Neural cell (in vitro differentiated cells): ENCODE measurements around the gene ZNF135. TPM values are rescaled to one million over a fixed set of nuclear protein-coding genes. Genes with fewer than 3 reads are reported as not detected.

ENCODE experiments used
- H2AFZ ChIP-seq: fragments of 200-600, 300-800 bp; sonication (generic), shearing (Covaris generic); 2 replicates; pipeline ENCODE4 v1.6.0; 2014; ENCODE audit warnings: low read depth, mild to moderate bottlenecking, antibody characterized with exemption, low read length, moderate library complexity
- H3F3A ChIP-seq: fragments of 200-600 bp; shearing (Covaris generic); 2 replicates; pipeline ENCODE4 v1.6.1; 2016; ENCODE audit warnings: mild to moderate bottlenecking, moderate library complexity, mixed read lengths, antibody characterized with exemption, low read length; ENCODE audit not compliant: insufficient read depth, poor library complexity, severe bottlenecking
- H3K27ac ChIP-seq: fragments of 200-600, 300-800 bp; sonication (generic), shearing (Covaris generic); 2 replicates; pipeline ENCODE4 v1.5.1; 2014; ENCODE audit warnings: mild to moderate bottlenecking, low read length, moderate library complexity
- H3K27me3 ChIP-seq: fragments of 300-800, 200-600 bp; sonication (generic), shearing (Covaris generic); 2 replicates; pipeline ENCODE4 v1.6.0; 2014; ENCODE audit warnings: mild to moderate bottlenecking, low read depth, low read length, moderate library complexity; ENCODE audit not compliant: insufficient read depth
- H3K36me3 ChIP-seq: fragments of 300-800, 200-600 bp; sonication (generic), shearing (Covaris generic); 2 replicates; pipeline ENCODE4 v1.5.1; 2014; ENCODE audit warnings: mild to moderate bottlenecking, antibody characterized with exemption, low read length, moderate library complexity; ENCODE audit not compliant: insufficient read depth
- H3K4me2 ChIP-seq: fragments of 300-800, 200-600 bp; sonication (generic), shearing (Covaris generic); 2 replicates; pipeline ENCODE4 v1.6.0; 2014; ENCODE audit warnings: mild to moderate bottlenecking, low read length
- H3K4me3 ChIP-seq: fragments of 300-800, 200-600 bp; sonication (generic), shearing (Covaris generic); 2 replicates; pipeline ENCODE4 v1.5.1; 2014; ENCODE audit warnings: mild to moderate bottlenecking, low read length, moderate library complexity
- H3K79me2 ChIP-seq: fragments of 200-600 bp; shearing (Covaris generic); replicated peaks from 2 replicates; pipeline ENCODE4 v1.6.0; 2014; ENCODE audit warnings: mild to moderate bottlenecking, low read length, moderate library complexity; ENCODE audit not compliant: insufficient read depth
- H3K9ac ChIP-seq: fragments of 300-800, 200-600 bp; sonication (generic), shearing (Covaris generic); 2 replicates; pipeline ENCODE4 v1.6.1; 2016; ENCODE audit warnings: mild to moderate bottlenecking, low read length, mixed read lengths
- H3K9me2 ChIP-seq: fragments of 200-600 bp; shearing (Covaris generic); 2 replicates; pipeline ENCODE4 v1.6.1; 2016; ENCODE audit warnings: mild to moderate bottlenecking, low read length, mixed read lengths; ENCODE audit not compliant: insufficient read depth
- H3K9me3 ChIP-seq: fragments of 200-600, 300-800 bp; sonication (generic), shearing (Covaris generic); 2 replicates; pipeline ENCODE4 v1.6.1; 2016; ENCODE audit warnings: mild to moderate bottlenecking, mixed run types, low read length, moderate library complexity, mixed read lengths
- H4K20me1 ChIP-seq: fragments of 200-600 bp; shearing (Covaris generic); 2 replicates; pipeline ENCODE4 v1.6.1; 2016; ENCODE audit warnings: mild to moderate bottlenecking, mixed run types; ENCODE audit not compliant: insufficient read depth
- EP300 ChIP-seq: fragments of 450-650 bp; conservative IDR thresholded peaks from 2 replicates; pipeline ENCODE4 v1.6.1; 2014; ENCODE audit warnings: antibody characterized with exemption, mild to moderate bottlenecking, moderate library complexity; ENCODE audit not compliant: poor library complexity, severe bottlenecking
- EZH2 ChIP-seq: fragments of 200-600, 300-800 bp; shearing (Covaris generic), sonication (generic); IDR thresholded peaks from 2 replicates; pipeline ENCODE4 v1.6.1; 2014; ENCODE audit warnings: antibody characterized with exemption, low read length, borderline replicate concordance, mild to moderate bottlenecking; ENCODE audit not compliant: insufficient read depth, poor library complexity, severe bottlenecking
- MXI1 ChIP-seq: fragments of 450-650 bp; conservative IDR thresholded peaks from 2 replicates; pipeline ENCODE4 v1.6.1; 2014; ENCODE audit warnings: antibody characterized with exemption, mild to moderate bottlenecking; ENCODE audit not compliant: poor library complexity, severe bottlenecking
- POLR2AphosphoS5 ChIP-seq: IDR thresholded peaks from 2 replicates; pipeline ENCODE4 v1.6.1; 2012
- RAD21 ChIP-seq: fragments of 450-650 bp; conservative IDR thresholded peaks from 2 replicates; pipeline ENCODE4 v1.6.1; 2014; ENCODE audit warnings: antibody characterized with exemption, mild to moderate bottlenecking, moderate library complexity
- SMC3 ChIP-seq: fragments of 450-650 bp; conservative IDR thresholded peaks from 2 replicates; pipeline ENCODE4 v1.6.1; 2014; ENCODE audit warnings: antibody characterized with exemption, mild to moderate bottlenecking, moderate library complexity; ENCODE audit not compliant: poor library complexity
- TAF1 ChIP-seq: IDR thresholded peaks from 2 replicates; pipeline ENCODE4 v1.6.1; 2012; ENCODE audit warnings: low read depth
- polyA plus RNA-seq: library from polyadenylated mRNA; depleted of rRNA; stranded (reverse); fragments of >200 nt; gene quantifications from 2 replicates; pipeline ENCODE4 v1.2.3, GENCODE V29; 2014
- TF ChIP-seq, protein P1 (sequence below): IDR thresholded peaks from 2 replicates; pipeline ENCODE4 v1.6.1; 2012; ENCODE audit warnings: borderline replicate concordance
- TF ChIP-seq, protein P2 (sequence below): fragments of 450-650 bp; IDR thresholded peaks from 2 replicates; pipeline ENCODE4 v1.5.1; 2014; ENCODE audit warnings: antibody characterized with exemption, mild to moderate bottlenecking, moderate library complexity; ENCODE audit not compliant: poor library complexity, severe bottlenecking

Gene ZNF135
- polyA plus RNA-seq, 1 donor from 2014 or later: 13.7 TPM

- Histone ChIP-seq H4K20me1 (no peaks in the 10 kb centered on the region), H3K27ac (no peak overlapping the region), H3K9me3 (peaks cover 13% of the 10 kb centered on the region), H3K9ac (no peak overlapping the region), H2AFZ (no peak overlapping the region), H3K4me2 (no peak overlapping the region), H3K79me2 (no peaks in the 10 kb centered on the region), H3K9me2 (no peaks in the 10 kb centered on the region), H3K4me3 (no peak overlapping the region), H3F3A (no peaks in the 10 kb centered on the region), H3K27me3 (no peaks in the 10 kb centered on the region), H3K36me3 (no peaks in the 10 kb centered on the region)
- TF ChIP-seq, protein P1, sequence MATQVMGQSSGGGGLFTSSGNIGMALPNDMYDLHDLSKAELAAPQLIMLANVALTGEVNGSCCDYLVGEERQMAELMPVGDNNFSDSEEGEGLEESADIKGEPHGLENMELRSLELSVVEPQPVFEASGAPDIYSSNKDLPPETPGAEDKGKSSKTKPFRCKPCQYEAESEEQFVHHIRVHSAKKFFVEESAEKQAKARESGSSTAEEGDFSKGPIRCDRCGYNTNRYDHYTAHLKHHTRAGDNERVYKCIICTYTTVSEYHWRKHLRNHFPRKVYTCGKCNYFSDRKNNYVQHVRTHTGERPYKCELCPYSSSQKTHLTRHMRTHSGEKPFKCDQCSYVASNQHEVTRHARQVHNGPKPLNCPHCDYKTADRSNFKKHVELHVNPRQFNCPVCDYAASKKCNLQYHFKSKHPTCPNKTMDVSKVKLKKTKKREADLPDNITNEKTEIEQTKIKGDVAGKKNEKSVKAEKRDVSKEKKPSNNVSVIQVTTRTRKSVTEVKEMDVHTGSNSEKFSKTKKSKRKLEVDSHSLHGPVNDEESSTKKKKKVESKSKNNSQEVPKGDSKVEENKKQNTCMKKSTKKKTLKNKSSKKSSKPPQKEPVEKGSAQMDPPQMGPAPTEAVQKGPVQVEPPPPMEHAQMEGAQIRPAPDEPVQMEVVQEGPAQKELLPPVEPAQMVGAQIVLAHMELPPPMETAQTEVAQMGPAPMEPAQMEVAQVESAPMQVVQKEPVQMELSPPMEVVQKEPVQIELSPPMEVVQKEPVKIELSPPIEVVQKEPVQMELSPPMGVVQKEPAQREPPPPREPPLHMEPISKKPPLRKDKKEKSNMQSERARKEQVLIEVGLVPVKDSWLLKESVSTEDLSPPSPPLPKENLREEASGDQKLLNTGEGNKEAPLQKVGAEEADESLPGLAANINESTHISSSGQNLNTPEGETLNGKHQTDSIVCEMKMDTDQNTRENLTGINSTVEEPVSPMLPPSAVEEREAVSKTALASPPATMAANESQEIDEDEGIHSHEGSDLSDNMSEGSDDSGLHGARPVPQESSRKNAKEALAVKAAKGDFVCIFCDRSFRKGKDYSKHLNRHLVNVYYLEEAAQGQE: no peak
- no peak for TF ChIP-seq SMC3
- TF ChIP-seq, protein P2, sequence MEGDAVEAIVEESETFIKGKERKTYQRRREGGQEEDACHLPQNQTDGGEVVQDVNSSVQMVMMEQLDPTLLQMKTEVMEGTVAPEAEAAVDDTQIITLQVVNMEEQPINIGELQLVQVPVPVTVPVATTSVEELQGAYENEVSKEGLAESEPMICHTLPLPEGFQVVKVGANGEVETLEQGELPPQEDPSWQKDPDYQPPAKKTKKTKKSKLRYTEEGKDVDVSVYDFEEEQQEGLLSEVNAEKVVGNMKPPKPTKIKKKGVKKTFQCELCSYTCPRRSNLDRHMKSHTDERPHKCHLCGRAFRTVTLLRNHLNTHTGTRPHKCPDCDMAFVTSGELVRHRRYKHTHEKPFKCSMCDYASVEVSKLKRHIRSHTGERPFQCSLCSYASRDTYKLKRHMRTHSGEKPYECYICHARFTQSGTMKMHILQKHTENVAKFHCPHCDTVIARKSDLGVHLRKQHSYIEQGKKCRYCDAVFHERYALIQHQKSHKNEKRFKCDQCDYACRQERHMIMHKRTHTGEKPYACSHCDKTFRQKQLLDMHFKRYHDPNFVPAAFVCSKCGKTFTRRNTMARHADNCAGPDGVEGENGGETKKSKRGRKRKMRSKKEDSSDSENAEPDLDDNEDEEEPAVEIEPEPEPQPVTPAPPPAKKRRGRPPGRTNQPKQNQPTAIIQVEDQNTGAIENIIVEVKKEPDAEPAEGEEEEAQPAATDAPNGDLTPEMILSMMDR: no peak
- no peak for TF ChIP-seq TAF1
- no peak for TF ChIP-seq MXI1
- TF ChIP-seq RAD21: no peak
- no peak for TF ChIP-seq POLR2AphosphoS5
Observed at GRCh38 chr19:58042495-58043340, 16.4 kb upstream of the ZNF135 start.

DNA sequence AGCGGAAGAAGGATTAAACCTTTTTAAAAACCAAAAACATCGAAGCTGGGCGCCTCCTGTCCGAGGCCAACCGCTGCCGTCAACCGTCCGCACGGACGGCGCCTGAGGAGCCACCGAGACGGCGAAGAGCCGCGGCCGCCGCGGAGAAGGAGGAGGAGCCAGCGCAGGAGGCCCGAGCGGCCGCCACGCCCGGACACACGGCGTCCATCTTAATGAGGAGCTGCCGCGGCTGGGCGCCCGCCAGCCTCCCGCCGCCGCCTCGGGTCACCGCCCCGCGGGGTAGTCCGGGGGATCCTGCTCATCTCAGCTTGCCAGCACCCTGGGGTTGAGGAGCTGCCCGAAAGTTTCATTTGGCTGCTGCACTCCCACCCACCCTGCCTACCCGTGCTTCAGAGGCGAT lies 14.7 kb upstream of the ZNF135 start:
- Histone ChIP-seq H3K4me2 (no peak overlapping the region), H3K27me3 (no peaks in the 10 kb centered on the region), H3K79me2 (no peaks in the 10 kb centered on the region), H2AFZ (no peak overlapping the region), H3K9ac (no peak overlapping the region), H4K20me1 (no peaks in the 10 kb centered on the region), H3K4me3 (no peak overlapping the region), H3K27ac (no peak overlapping the region), H3K36me3 (no peaks in the 10 kb centered on the region), H3K9me2 (no peaks in the 10 kb centered on the region), H3F3A (no peaks in the 10 kb centered on the region), H3K9me3 (peaks cover 13% of the 10 kb centered on the region)
- TF ChIP-seq, protein P2: no peak
- no peak for TF ChIP-seq POLR2AphosphoS5
- TF ChIP-seq MXI1: no peak
- no peak for TF ChIP-seq EZH2
- TF ChIP-seq EP300: no peak
- TF ChIP-seq SMC3: no peak
- TF ChIP-seq, protein P1: no peak
- no peak for TF ChIP-seq TAF1
- no peak for TF ChIP-seq RAD21
